H9 (cell line): ENCODE results near the gene S100B. TPM values are rescaled to one million over a fixed set of nuclear protein-coding genes. Genes with fewer than 3 reads are reported as not detected.
A peak's percentile ranks its signal among the peaks of the same experiment; 100 is the strongest.

ENCODE experiments used
- DNase-seq: peaks from one replicate; pipeline ENCODE4 v3.0.0-alpha.2; 2017
- H2AFZ ChIP-seq: one replicate; pipeline ENCODE4 v1.6.1; 2013; ENCODE audit warnings: mild to moderate bottlenecking, low read length, control low read depth, moderate library complexity
- H2AK5ac ChIP-seq: 2 replicates; pipeline ENCODE4 v1.6.1; 2013; ENCODE audit warnings: low read length, control low read depth, mixed read lengths; ENCODE audit not compliant: insufficient read length
- H2BK120ac ChIP-seq: one replicate; pipeline ENCODE4 v1.6.1; 2013; ENCODE audit warnings: low read depth, mild to moderate bottlenecking, low read length, control low read depth, inconsistent platforms; ENCODE audit not compliant: poor library complexity, severe bottlenecking
- H2BK12ac ChIP-seq: 2 replicates; pipeline ENCODE4 v1.6.1; 2013; ENCODE audit warnings: low read length, control low read depth, mixed read lengths, low read depth; ENCODE audit not compliant: insufficient read length
- H2BK15ac ChIP-seq: 2 replicates; pipeline ENCODE4 v1.6.1; 2013; ENCODE audit warnings: low read depth, low read length, control low read depth
- H2BK20ac ChIP-seq: one replicate; pipeline ENCODE4 v1.6.1; 2013; ENCODE audit warnings: low read depth, mild to moderate bottlenecking, low read length, control low read depth, inconsistent platforms; ENCODE audit not compliant: poor library complexity, severe bottlenecking
- H2BK5ac ChIP-seq: 2 replicates; pipeline ENCODE4 v1.6.1; 2013; ENCODE audit warnings: low read length, control low read depth, mixed read lengths; ENCODE audit not compliant: insufficient read length
- H3K14ac ChIP-seq: 2 replicates; pipeline ENCODE4 v1.6.1; 2013; ENCODE audit warnings: low read length, control low read depth; ENCODE audit not compliant: insufficient read depth
- H3K18ac ChIP-seq: 2 replicates; pipeline ENCODE4 v1.6.1; 2013; ENCODE audit warnings: low read depth, mild to moderate bottlenecking, mixed read lengths, low read length, control low read depth; ENCODE audit not compliant: insufficient read length
- H3K23ac ChIP-seq: 2 replicates; pipeline ENCODE4 v1.6.1; 2013; ENCODE audit warnings: low read length, control low read depth, mixed read lengths, low read depth; ENCODE audit not compliant: insufficient read length
- H3K23me2 ChIP-seq: 2 replicates; pipeline ENCODE4 v1.6.1; 2013; ENCODE audit warnings: low read depth, mild to moderate bottlenecking, mixed read lengths, low read length, control low read depth; ENCODE audit not compliant: insufficient read length, poor library complexity, severe bottlenecking
- H3K27ac ChIP-seq: 2 replicates; pipeline ENCODE4 v1.5.1; 2013; ENCODE audit warnings: low read length, control low read depth, mixed read lengths, low read depth; ENCODE audit not compliant: insufficient read length
- H3K27me3 ChIP-seq: 2 replicates; pipeline ENCODE4 v1.6.1; 2013; ENCODE audit warnings: low read length, control low read depth, inconsistent platforms; ENCODE audit not compliant: insufficient read depth
- H3K4ac ChIP-seq: 2 replicates; pipeline ENCODE4 v1.6.1; 2013; ENCODE audit warnings: low read depth, mild to moderate bottlenecking, control low read depth, inconsistent platforms, low read length, moderate library complexity
- H3K4me1 ChIP-seq: 2 replicates; pipeline ENCODE4 v1.6.1; 2013; ENCODE audit warnings: low read length, control low read depth, inconsistent platforms; ENCODE audit not compliant: insufficient read depth
- H3K4me2 ChIP-seq: 2 replicates; pipeline ENCODE4 v1.6.1; 2013; ENCODE audit warnings: low read length, control low read depth, mixed read lengths; ENCODE audit not compliant: insufficient read length, insufficient read depth
- H3K56ac ChIP-seq: 2 replicates; pipeline ENCODE4 v1.6.1; 2013; ENCODE audit warnings: low read depth, mild to moderate bottlenecking, mixed read lengths, low read length, control low read depth; ENCODE audit not compliant: insufficient read length
- H3K79me1 ChIP-seq: 2 replicates; pipeline ENCODE4 v1.6.1; 2013; ENCODE audit warnings: low read depth, mild to moderate bottlenecking, moderate library complexity, low read length, control low read depth, inconsistent platforms; ENCODE audit not compliant: insufficient read depth, poor library complexity, severe bottlenecking
- H3K79me2 ChIP-seq: 2 replicates; pipeline ENCODE4 v1.6.1; 2013; ENCODE audit warnings: low read length, control low read depth, inconsistent platforms; ENCODE audit not compliant: insufficient read depth
- H3K9ac ChIP-seq: 2 replicates; pipeline ENCODE4 v1.6.1; 2013; ENCODE audit warnings: low read length, control low read depth, mixed read lengths; ENCODE audit not compliant: insufficient read length; ENCODE audit errors: extremely low read depth
- H3K9me3 ChIP-seq: one replicate; pipeline ENCODE4 v1.6.1; 2013; ENCODE audit warnings: low read depth, low read length, inconsistent platforms; ENCODE audit not compliant: control insufficient read depth
- H3T11ph ChIP-seq: one replicate; pipeline ENCODE4 v1.6.1; 2013; ENCODE audit warnings: mild to moderate bottlenecking, low read length, control low read depth, inconsistent platforms
- H4K20me1 ChIP-seq: one replicate; pipeline ENCODE4 v1.6.1; 2013; ENCODE audit not compliant: control insufficient read depth, insufficient read length, insufficient read depth
- H4K5ac ChIP-seq: 2 replicates; pipeline ENCODE4 v1.6.1; 2013; ENCODE audit warnings: low read depth, mild to moderate bottlenecking, mixed read lengths, low read length, control low read depth; ENCODE audit not compliant: insufficient read length
- H4K8ac ChIP-seq: replicated peaks from 2 replicates; pipeline ENCODE4 v1.6.1; 2013; ENCODE audit warnings: low read length, control low read depth, mixed read lengths, low read depth; ENCODE audit not compliant: insufficient read length
- H4K91ac ChIP-seq: 2 replicates; pipeline ENCODE4 v1.6.1; 2013; ENCODE audit warnings: low read depth, mild to moderate bottlenecking, moderate library complexity, mixed read lengths, low read length, control low read depth; ENCODE audit not compliant: insufficient read length
- H3K27ac Mint-ChIP-seq, 3 experiments: 2 replicates in 2 of 3; 3 replicates in 1 of 3; pipeline ENCODE4 v1.8.0; 2020 to 2021; ENCODE audit warnings: mixed read lengths in 3 of 3, mild to moderate bottlenecking in 1 of 3, moderate library complexity in 1 of 3
- H3K27me3 Mint-ChIP-seq: 2 replicates; pipeline ENCODE4 v1.8.0; 2021; ENCODE audit warnings: low read depth, mild to moderate bottlenecking, moderate library complexity, mixed read lengths
- H3K36me3 Mint-ChIP-seq, 3 experiments: 2 replicates in 2 of 3; 3 replicates in 1 of 3; pipeline ENCODE4 v1.8.0; 2020 to 2021; ENCODE audit warnings: low read depth in 3 of 3, mixed read lengths in 3 of 3; ENCODE audit not compliant: insufficient read depth in 1 of 3
- H3K4me1 Mint-ChIP-seq, 2 experiments: 2 replicates each; pipeline ENCODE4 v1.8.0; 2020; ENCODE audit warnings: mixed read lengths in 2 of 2
- H3K4me3 Mint-ChIP-seq, 2 experiments: 2 replicates in 1 of 2; 3 replicates in 1 of 2; pipeline ENCODE4 v1.8.0; 2020 to 2021; ENCODE audit warnings: mild to moderate bottlenecking in 2 of 2, mixed read lengths in 2 of 2, moderate library complexity in 1 of 2
- H3K9me3 Mint-ChIP-seq, 2 experiments: 2 replicates in 1 of 2; 3 replicates in 1 of 2; pipeline ENCODE4 v1.8.0; 2020; ENCODE audit warnings: mild to moderate bottlenecking in 2 of 2, mixed read lengths in 2 of 2, moderate library complexity in 1 of 2
- WGBS: extraction: QIAGEN DNeasy Blood & Tissue Kit; methylation state at CpG from one replicate; pipeline ENCODE4 v1.1.7; 2013; ENCODE audit warnings: missing lambda C conversion rate, low lambda C conversion rate, mixed read lengths; ENCODE audit not compliant: insufficient read length; ENCODE audit errors: extremely low coverage; 5-methylcytosine and 5-hydroxymethylcytosine counted together
- total RNA-seq: library from RNA; stranded (reverse); gene quantifications from 2 replicates; pipeline ENCODE4 v1.2.1, GENCODE V29; 2021
- TF ChIP-seq, protein P1 (sequence below): fragments of 200-600 bp; sonication (generic); conservative IDR thresholded peaks from 3 replicates; pipeline ENCODE4 v1.8.0; 2021; ENCODE audit warnings: antibody characterized with exemption, mild to moderate bottlenecking

S100B gene
- total RNA-seq, 1 experiment from 2014 or later, result 0.26 TPM

DNA sequence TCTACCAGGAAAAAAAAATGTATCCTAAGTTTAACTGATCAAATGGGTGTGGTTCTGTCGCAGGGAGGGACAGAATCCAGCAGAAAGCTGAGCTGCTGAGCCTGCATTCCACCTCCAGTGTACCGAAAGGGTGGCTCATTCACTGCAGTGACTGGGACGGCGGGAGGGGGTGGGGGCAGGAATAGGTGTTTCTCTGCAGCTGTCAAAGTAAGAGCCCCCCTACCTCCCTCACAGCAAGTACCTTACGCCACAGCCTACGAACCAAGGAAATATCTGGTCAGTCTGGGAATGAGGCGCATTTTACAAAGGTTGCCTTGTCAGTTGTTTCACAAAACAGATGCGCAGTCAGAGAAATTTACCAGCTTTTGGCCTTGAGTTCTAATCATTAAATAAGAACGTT is 1.7 kb downstream of the S100B start:
- no peaks in the 10 kb centered on the region; a peak in 1 of 7 replicates for H3K36me3 Mint-ChIP-seq

More for the DNA sequence above, 1.7 kb downstream of the S100B start:
- Histone ChIP-seq H3T11ph (no peak overlapping the region), H4K8ac (no peak overlapping the region), H3K27ac (no peak overlapping the region), H4K5ac (no peak overlapping the region), H2BK15ac (no peak overlapping the region), H2AFZ (no peak overlapping the region), H2BK120ac (no peak overlapping the region), H3K9me3 (no peaks in the 10 kb centered on the region), H2AK5ac (no peak overlapping the region), H3K4me1 (no peaks in the 10 kb centered on the region), H4K20me1 (no peaks in the 10 kb centered on the region), H3K18ac (no peak overlapping the region), H3K27me3 (no peaks in the 10 kb centered on the region), H3K9ac (no peak overlapping the region), H3K23me2 (no peaks in the 10 kb centered on the region), H2BK20ac (no peak overlapping the region), H2BK12ac (no peak overlapping the region), H3K4me2 (no peak overlapping the region), H3K14ac (no peak overlapping the region), H3K79me2 (no peaks in the 10 kb centered on the region), H3K56ac (no peak overlapping the region), H3K4ac (no peak overlapping the region), H2BK5ac (no peak overlapping the region), H3K23ac (no peak overlapping the region), H3K79me1 (no peaks in the 10 kb centered on the region), H4K91ac (no peak overlapping the region)
- H3K4me3 Mint-ChIP-seq, result no peak overlapping the region
- no CpG with 5 or more reads among the region's 9 CpGs for WGBS
- TF ChIP-seq, protein P1, sequence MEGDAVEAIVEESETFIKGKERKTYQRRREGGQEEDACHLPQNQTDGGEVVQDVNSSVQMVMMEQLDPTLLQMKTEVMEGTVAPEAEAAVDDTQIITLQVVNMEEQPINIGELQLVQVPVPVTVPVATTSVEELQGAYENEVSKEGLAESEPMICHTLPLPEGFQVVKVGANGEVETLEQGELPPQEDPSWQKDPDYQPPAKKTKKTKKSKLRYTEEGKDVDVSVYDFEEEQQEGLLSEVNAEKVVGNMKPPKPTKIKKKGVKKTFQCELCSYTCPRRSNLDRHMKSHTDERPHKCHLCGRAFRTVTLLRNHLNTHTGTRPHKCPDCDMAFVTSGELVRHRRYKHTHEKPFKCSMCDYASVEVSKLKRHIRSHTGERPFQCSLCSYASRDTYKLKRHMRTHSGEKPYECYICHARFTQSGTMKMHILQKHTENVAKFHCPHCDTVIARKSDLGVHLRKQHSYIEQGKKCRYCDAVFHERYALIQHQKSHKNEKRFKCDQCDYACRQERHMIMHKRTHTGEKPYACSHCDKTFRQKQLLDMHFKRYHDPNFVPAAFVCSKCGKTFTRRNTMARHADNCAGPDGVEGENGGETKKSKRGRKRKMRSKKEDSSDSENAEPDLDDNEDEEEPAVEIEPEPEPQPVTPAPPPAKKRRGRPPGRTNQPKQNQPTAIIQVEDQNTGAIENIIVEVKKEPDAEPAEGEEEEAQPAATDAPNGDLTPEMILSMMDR, result no peak
- H3K9me3 Mint-ChIP-seq, result no peaks in the 10 kb centered on the region
- H3K27me3 Mint-ChIP-seq, result peaks cover 8% of the 10 kb centered on the region
- peaks cover 16 to 32% of the 10 kb centered on the region in 2 experiments for H3K4me1 Mint-ChIP-seq
- H3K27ac Mint-ChIP-seq, result no peak overlapping the region
- peak; percentile 57 for DNase-seq
